Fibroblast of lung (primary cell): ENCODE data around the gene TNFRSF18. TPM values are rescaled to one million over a fixed set of nuclear protein-coding genes. Genes with fewer than 3 reads are reported as not detected.
"Not testable (repeated sequence)": the region's sequence is repeated elsewhere in the genome, so short reads cannot be mapped to it uniquely, and the experiment has no call there.

ENCODE experiments used
- DNase-seq, 2 donors: peaks; one replicate each; pipeline versions ENCODE4 v3.0.0 to v3.0.0-alpha.2; 2010; ENCODE audit warnings: low read depth in 2 of 2
- H2AFZ ChIP-seq: 2 replicates; pipeline ENCODE4 v1.5.1; 2012; ENCODE audit warnings: low read length, control low read depth, inconsistent platforms
- H3K27ac ChIP-seq: 2 replicates; pipeline ENCODE4 v1.5.1; 2011; ENCODE audit warnings: low read length, control low read depth; ENCODE audit not compliant: insufficient read depth
- H3K27me3 ChIP-seq: 2 replicates; pipeline ENCODE4 v1.5.1; 2011; ENCODE audit warnings: mild to moderate bottlenecking, low read length; ENCODE audit not compliant: control insufficient read depth, insufficient read depth
- H3K36me3 ChIP-seq: 2 replicates; pipeline ENCODE4 v1.5.1; 2011; ENCODE audit warnings: low read length; ENCODE audit not compliant: control insufficient read depth, insufficient read depth
- H3K4me1 ChIP-seq: 2 replicates; pipeline ENCODE4 v1.5.1; 2011; ENCODE audit warnings: low read length; ENCODE audit not compliant: control insufficient read depth, insufficient read depth; ENCODE audit errors: extremely low read depth
- H3K4me2 ChIP-seq: 2 replicates; pipeline ENCODE4 v1.5.1; 2011; ENCODE audit warnings: low read length, control low read depth; ENCODE audit not compliant: insufficient read depth; ENCODE audit errors: extremely low read depth
- H3K4me3 ChIP-seq, 4 experiments: fragments of 200-600 bp in 1 of 4; sonication (generic) in 1 of 4; replicated peaks in 1 of 4; 2 replicates each; pipeline ENCODE4 v1.5.1; 2011 to 2016; ENCODE audit warnings: low read length in 4 of 4, low read depth in 3 of 4, mild to moderate bottlenecking in 3 of 4, control low read depth in 2 of 4, inconsistent platforms in 1 of 4, mixed read lengths in 1 of 4; ENCODE audit not compliant: insufficient read depth in 1 of 4; ENCODE audit errors: control extremely low read depth in 1 of 4
- H3K79me2 ChIP-seq: 2 replicates; pipeline ENCODE4 v1.5.1; 2012; ENCODE audit warnings: mild to moderate bottlenecking, low read length, inconsistent platforms; ENCODE audit not compliant: control insufficient read depth, insufficient read depth
- H3K9ac ChIP-seq: 2 replicates; pipeline ENCODE4 v1.5.1; 2011; ENCODE audit warnings: mild to moderate bottlenecking, low read length, control low read depth; ENCODE audit not compliant: insufficient read depth
- H3K9me3 ChIP-seq: 2 replicates; pipeline ENCODE4 v1.5.1; 2012; ENCODE audit warnings: low read depth, low read length; ENCODE audit not compliant: control insufficient read depth, insufficient read depth
- H4K20me1 ChIP-seq: 2 replicates; pipeline ENCODE4 v1.5.1; 2011; ENCODE audit warnings: low read length; ENCODE audit not compliant: control insufficient read depth, insufficient read depth; ENCODE audit errors: extremely low read depth
- EZH2 ChIP-seq: IDR thresholded peaks from 2 replicates; pipeline ENCODE4 v1.5.1; 2012; ENCODE audit warnings: low read length, control low read depth, mild to moderate bottlenecking; ENCODE audit errors: missing control alignments
- polyA plus RNA-seq, 2 donors: library from polyadenylated mRNA; depleted of rRNA in 1 of 2; stranded (reverse) in 1 of 2; unstranded in 1 of 2; fragments of >200 nt; gene quantifications; 2 replicates each; pipeline ENCODE4 v1.2.1, GENCODE V29; 2011 to 2012; ENCODE audit warnings: missing spikeins in 1 of 2
- total RNA-seq: library from RNA; depleted of rRNA; stranded (reverse); fragments of >200 nt; gene quantifications from 2 replicates; pipeline ENCODE4 v1.2.1, GENCODE V29; 2014
- TF ChIP-seq, protein P1 (sequence below), 2 donors: IDR thresholded peaks in 1 of 2; conservative IDR thresholded peaks in 1 of 2; 1 replicate in 1 of 2; 2 replicates in 1 of 2; pipeline ENCODE4 v1.5.1; 2011 to 2012; ENCODE audit warnings: low read length in 2 of 2, control low read depth in 1 of 2, inconsistent platforms in 1 of 2, low read depth in 1 of 2, mild to moderate bottlenecking in 1 of 2

TNFRSF18 gene
- total and polyA plus RNA-seq, 2 donors (not counting 1 experiment from before 2014, with no cell fraction given), result 1.3 TPM; not detected in 1

DNA sequence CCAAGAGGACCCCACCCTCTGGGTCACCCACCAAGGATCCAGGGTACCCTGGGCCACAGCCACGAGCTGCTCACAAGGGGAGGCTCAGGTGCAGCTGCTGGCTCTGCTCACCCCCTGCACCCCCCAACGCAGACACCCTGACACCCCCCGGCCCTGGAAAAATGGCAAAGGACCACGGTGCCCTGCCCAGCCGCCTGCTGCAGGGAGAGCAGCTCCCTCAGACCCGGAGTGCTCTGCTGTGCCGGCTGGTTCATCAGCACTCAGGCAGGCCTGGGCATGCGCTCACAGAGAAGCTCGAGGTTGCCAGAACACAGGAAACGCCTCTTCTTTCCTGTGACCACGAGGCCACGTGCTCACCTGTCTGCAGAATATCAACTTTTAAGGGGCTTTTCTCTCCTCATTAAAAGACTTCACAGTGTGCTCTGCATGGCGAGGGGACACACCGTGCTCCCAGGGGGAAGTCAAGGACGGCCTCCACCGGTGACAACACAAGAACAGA lies 44.4 kb upstream of the TNFRSF18 start:
- no peaks in the 10 kb centered on the region for H3K9me3 ChIP-seq
- H3K36me3 ChIP-seq, result peaks cover 17% of the 10 kb centered on the region
- H3K4me2 ChIP-seq, result no peak overlapping the region
- no peaks in the 10 kb centered on the region for H4K20me1 ChIP-seq
- no peaks in the 10 kb centered on the region for H3K4me1 ChIP-seq
- DNase-seq, result no peak
- no peak overlapping the region for H3K4me3 ChIP-seq
- no peak overlapping the region for H3K9ac ChIP-seq
- no peaks in the 10 kb centered on the region for H3K27me3 ChIP-seq
- TF ChIP-seq EZH2, result no peak
- TF ChIP-seq, protein P1, sequence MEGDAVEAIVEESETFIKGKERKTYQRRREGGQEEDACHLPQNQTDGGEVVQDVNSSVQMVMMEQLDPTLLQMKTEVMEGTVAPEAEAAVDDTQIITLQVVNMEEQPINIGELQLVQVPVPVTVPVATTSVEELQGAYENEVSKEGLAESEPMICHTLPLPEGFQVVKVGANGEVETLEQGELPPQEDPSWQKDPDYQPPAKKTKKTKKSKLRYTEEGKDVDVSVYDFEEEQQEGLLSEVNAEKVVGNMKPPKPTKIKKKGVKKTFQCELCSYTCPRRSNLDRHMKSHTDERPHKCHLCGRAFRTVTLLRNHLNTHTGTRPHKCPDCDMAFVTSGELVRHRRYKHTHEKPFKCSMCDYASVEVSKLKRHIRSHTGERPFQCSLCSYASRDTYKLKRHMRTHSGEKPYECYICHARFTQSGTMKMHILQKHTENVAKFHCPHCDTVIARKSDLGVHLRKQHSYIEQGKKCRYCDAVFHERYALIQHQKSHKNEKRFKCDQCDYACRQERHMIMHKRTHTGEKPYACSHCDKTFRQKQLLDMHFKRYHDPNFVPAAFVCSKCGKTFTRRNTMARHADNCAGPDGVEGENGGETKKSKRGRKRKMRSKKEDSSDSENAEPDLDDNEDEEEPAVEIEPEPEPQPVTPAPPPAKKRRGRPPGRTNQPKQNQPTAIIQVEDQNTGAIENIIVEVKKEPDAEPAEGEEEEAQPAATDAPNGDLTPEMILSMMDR (conservative IDR thresholded peaks at IDR 0.05 in 1 of 2, IDR thresholded peaks at IDR 0.05 in 1 of 2; ENCODE audit: low read depth in 1 of 2, low read length in 2 of 2), result no peak
- no peak overlapping the region for H3K27ac ChIP-seq
- H3K79me2 ChIP-seq, result no peaks in the 10 kb centered on the region
- no peak overlapping the region for H2AFZ ChIP-seq

DNA sequence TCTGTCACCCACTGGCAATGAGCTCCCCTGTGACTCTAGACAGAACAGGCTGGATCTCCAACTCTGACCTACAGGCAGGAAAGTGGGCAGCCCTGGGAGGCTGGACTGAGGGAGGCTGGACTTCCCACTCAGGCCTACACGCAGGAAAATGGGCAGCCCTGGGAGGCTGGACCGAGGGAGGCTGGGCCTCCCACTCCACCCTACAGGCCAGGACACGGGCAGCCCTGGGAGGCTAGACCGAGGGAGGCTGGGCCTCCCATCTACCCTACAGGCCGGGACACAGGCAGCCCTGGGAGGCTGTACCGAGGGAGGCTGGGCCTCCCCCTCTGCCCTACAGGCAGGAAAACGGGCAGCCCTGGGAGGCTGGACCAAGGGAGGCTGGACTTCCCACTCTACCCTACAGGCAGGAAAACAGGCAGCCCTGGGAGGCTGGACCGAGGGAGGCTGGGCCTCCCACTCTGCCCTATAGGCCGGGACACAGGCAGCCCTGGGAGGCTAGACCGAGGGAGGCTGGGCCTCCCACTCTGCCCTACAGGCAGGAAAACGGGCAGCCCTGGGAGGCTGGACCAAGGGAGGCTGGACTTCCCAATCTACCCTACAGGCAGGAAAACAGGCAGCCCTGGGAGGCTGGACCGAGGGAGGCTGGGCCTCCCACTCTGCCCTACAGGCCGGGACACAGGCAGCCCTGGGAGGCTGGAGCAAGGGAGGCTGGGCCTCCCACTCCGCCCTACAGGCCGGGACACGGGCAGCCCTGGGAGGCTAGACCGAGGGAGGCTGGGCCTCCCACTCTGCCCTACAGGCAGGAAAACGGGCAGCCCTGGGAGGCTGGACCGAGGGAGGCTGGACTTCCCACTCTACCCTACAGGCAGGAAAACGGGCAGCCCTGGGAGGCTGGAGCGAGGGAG lies 41.9 kb upstream of the TNFRSF18 start:
- H2AFZ ChIP-seq, H3K27me3 ChIP-seq, H3K79me2 ChIP-seq, H3K27ac ChIP-seq, DNase-seq, H3K9me3 ChIP-seq, H3K36me3 ChIP-seq, H3K4me3 ChIP-seq, H3K9ac ChIP-seq, H3K4me1 ChIP-seq, H4K20me1 ChIP-seq, H3K4me2 ChIP-seq: not testable (repeated sequence)

DNA sequence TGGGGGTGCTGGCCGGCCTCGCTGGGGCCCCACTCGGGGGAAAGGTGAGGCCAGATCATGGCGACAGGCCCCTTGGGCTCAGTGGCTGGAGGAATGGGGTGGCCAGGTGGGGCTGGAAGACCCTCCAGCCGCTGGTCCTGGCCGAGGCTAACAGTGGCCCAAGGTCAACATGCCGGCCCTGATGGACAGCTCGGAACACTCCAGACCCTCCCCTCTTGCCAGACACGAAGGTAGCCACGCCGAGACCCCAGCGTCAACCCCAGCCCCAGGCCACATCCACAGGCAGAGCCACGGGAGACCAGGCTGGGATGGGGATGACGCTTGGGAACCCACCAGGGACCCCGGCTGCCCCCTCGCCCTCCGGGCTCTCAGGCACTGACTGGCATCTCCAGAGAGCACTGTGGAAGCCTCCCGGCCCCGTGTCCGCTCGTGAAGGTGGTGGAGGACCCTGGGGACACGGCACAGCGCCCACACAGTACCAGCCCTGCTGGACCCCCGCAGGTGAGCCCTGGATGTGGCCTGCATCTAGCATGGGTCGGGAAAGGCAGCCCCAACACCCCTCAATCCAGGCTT lies 41.0 kb upstream of the TNFRSF18 start:
- Histone ChIP-seq H3K79me2 (no peaks in the 10 kb centered on the region), H3K4me2 (no peak overlapping the region), H3K27ac (no peak overlapping the region), H3K9me3 (no peaks in the 10 kb centered on the region), H4K20me1 (no peaks in the 10 kb centered on the region), H3K4me1 (no peaks in the 10 kb centered on the region), H3K4me3 (no peak overlapping the region), H3K9ac (no peak overlapping the region), H2AFZ (no peak overlapping the region), H3K27me3 (no peaks in the 10 kb centered on the region), H3K36me3 (no peaks in the 10 kb centered on the region)
- no peak for DNase-seq
- no peak for TF ChIP-seq EZH2
- TF ChIP-seq, protein P1 (conservative IDR thresholded peaks at IDR 0.05 in 1 of 2, IDR thresholded peaks at IDR 0.05 in 1 of 2; ENCODE audit: low read depth in 1 of 2, low read length in 2 of 2), result no peak
